Colonic mucosa (tissue), 4 donors: Measurements from ENCODE around the gene MAD1L1. TPM values are rescaled to one million over a fixed set of nuclear protein-coding genes. Genes with fewer than 3 reads are reported as not detected.

Experiments
- DNase-seq: peaks from one replicate; pipeline ENCODE4 v3.0.0-alpha.2; 2020
- H3K27ac ChIP-seq: fragments of 200-600 bp; one replicate; pipeline ENCODE4 v1.8.0; 2021
- H3K27me3 ChIP-seq: fragments of 200-600 bp; one replicate; pipeline ENCODE4 v1.8.0; 2021
- H3K36me3 ChIP-seq: fragments of 200-600 bp; one replicate; pipeline ENCODE4 v1.8.0; 2021
- H3K4me1 ChIP-seq: fragments of 200-600 bp; one replicate; pipeline ENCODE4 v1.8.0; 2021; ENCODE audit warnings: mild to moderate bottlenecking
- H3K4me3 ChIP-seq: fragments of 200-600 bp; one replicate; pipeline ENCODE4 v1.8.0; 2021
- H3K9ac ChIP-seq, 2 donors: one replicate each; pipeline ENCODE4 v1.7.0; 2013; ENCODE audit warnings: control low read depth in 2 of 2, low read depth in 2 of 2, low read length in 2 of 2
- H3K9me3 ChIP-seq: fragments of 200-600 bp; one replicate; pipeline ENCODE4 v1.8.0; 2021
- CTCF ChIP-seq: fragments of 200-600 bp; IDR thresholded peaks from one replicate; pipeline ENCODE4 v1.8.0; 2022; ENCODE audit warnings: antibody characterized with exemption, mild to moderate bottlenecking
- intact Hi-C: fragments of 100-400 bp; cut with DNase I; formaldehyde crosslinking; loops from one replicate; pipeline ENCODE4 v1.14.1; 2022
- total RNA-seq, 2 donors: library from RNA; stranded (reverse); fragmentation: NEBNext Ultra II Directional in 1 of 2; extraction: Animal tissue kit (Norgen Biotek cat#: 25700) in 1 of 2; gene quantifications; one replicate each; pipeline ENCODE4 v1.2.1, GENCODE V29; 2021
- donor health status: healthy.
- donor health status: DM: no; HTN: no; CAD: no.
- donor health status: DM: no; HTN: no; CAD: no.

MAD1L1 gene
- total RNA-seq, 2 donors from 2014 or later: 18.2 to 47.0 TPM

- no peaks in the 10 kb centered on the region for H3K36me3 ChIP-seq
- TF ChIP-seq CTCF: no peak
- no peak overlapping the region for H3K4me3 ChIP-seq
- intact Hi-C loops: no loop called here
- H3K9me3 ChIP-seq: no peaks in the 10 kb centered on the region
- H3K9ac ChIP-seq: no peak overlapping the region
- H3K4me1 ChIP-seq: no peaks in the 10 kb centered on the region
- no peaks in the 10 kb centered on the region for H3K27me3 ChIP-seq
- no peak overlapping the region for H3K27ac ChIP-seq
- no peak for DNase-seq
Observed at GRCh38 chr7:2224491-2224928, 8.2 kb downstream of the MAD1L1 start.

- no peaks in the 10 kb centered on the region for H3K4me1 ChIP-seq
- no peaks in the 10 kb centered on the region for H3K27me3 ChIP-seq
- H3K4me3 ChIP-seq: no peak overlapping the region
- no peak overlapping the region for H3K27ac ChIP-seq
- intact Hi-C loops: no loop called here
- no peak for TF ChIP-seq CTCF
- H3K9ac ChIP-seq: no peak overlapping the region
- DNase-seq: no peak
- no peaks in the 10 kb centered on the region for H3K9me3 ChIP-seq
- no peaks in the 10 kb centered on the region for H3K36me3 ChIP-seq
Observed at GRCh38 chr7:2223321-2223720, 9.4 kb downstream of the MAD1L1 start.

- H3K9me3 ChIP-seq: no peaks in the 10 kb centered on the region
- no peak overlapping the region for H3K9ac ChIP-seq
- H3K4me3 ChIP-seq: no peak overlapping the region
- H3K27ac ChIP-seq: no peak overlapping the region
- intact Hi-C loops: no loop called here
- TF ChIP-seq CTCF: no peak
- no peaks in the 10 kb centered on the region for H3K4me1 ChIP-seq
- no peak for DNase-seq
- H3K27me3 ChIP-seq: no peaks in the 10 kb centered on the region
- H3K36me3 ChIP-seq: no peaks in the 10 kb centered on the region
Observed at GRCh38 chr7:2222516-2222915, 10.2 kb downstream of the MAD1L1 start.

DNA sequence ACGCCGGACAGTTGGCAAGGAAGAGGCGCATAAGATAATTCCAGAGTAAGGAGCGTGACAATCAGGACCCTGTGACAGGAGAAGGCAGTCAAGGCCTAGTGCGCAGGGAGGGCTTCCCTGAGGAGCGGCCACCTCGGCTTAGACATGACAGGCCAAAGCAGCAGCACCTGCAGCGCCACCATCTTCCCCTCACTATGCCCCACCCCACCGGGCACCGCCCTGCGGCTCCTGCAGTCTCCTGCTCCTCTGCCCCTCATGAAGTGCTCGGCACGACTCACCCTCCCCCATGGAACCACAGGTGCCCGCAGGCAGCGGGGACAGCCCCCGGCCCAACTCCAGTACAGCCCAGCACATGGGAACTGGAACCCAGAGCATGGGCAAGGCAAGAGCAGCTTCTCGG, 11.8 kb downstream of the MAD1L1 start:
- Histone ChIP-seq H3K4me1 (no peaks in the 10 kb centered on the region), H3K27me3 (no peaks in the 10 kb centered on the region), H3K9ac (no peak overlapping the region), H3K36me3 (no peaks in the 10 kb centered on the region), H3K9me3 (no peaks in the 10 kb centered on the region), H3K4me3 (no peak overlapping the region), H3K27ac (no peak overlapping the region)
- intact Hi-C loops: no loop called here
- no peak for DNase-seq
- no peak for TF ChIP-seq CTCF

- H3K9ac ChIP-seq: no peak overlapping the region
- no peak for DNase-seq
- intact Hi-C loops: no loop called here
- H3K9me3 ChIP-seq: no peaks in the 10 kb centered on the region
- no peak overlapping the region for H3K4me3 ChIP-seq
- no peak for TF ChIP-seq CTCF
- no peaks in the 10 kb centered on the region for H3K36me3 ChIP-seq
- H3K27ac ChIP-seq: no peak overlapping the region
- H3K27me3 ChIP-seq: no peaks in the 10 kb centered on the region
- H3K4me1 ChIP-seq: no peaks in the 10 kb centered on the region
Observed at GRCh38 chr7:2220506-2220905, 12.2 kb downstream of the MAD1L1 start.

GRCh38 chr7:2220030-2220429, 12.7 kb downstream of the MAD1L1 start:
- Histone ChIP-seq H3K27me3 (no peaks in the 10 kb centered on the region), H3K27ac (no peak overlapping the region), H3K36me3 (no peaks in the 10 kb centered on the region), H3K4me1 (no peaks in the 10 kb centered on the region), H3K9ac (no peak overlapping the region), H3K4me3 (no peak overlapping the region), H3K9me3 (no peaks in the 10 kb centered on the region)
- no peak for TF ChIP-seq CTCF
- intact Hi-C loops: no loop called here
- DNase-seq: no peak
